Measurements from ENCODE around the gene TEKT5.
"Not testable (repeated sequence)": the region's sequence is repeated elsewhere in the genome, so short reads cannot be mapped to it uniquely, and the experiment has no call there.

The TEKT5 gene

GRCh38 chr16:10654592-10655414 lies 39.9 kb downstream of the TEKT5 start:
- no peaks in the 10 kb centered on the region for H3K27me3 Mint-ChIP-seq
- H3K4me3 Mint-ChIP-seq: no peak overlapping the region
- H3K9me3 Mint-ChIP-seq: no peaks in the 10 kb centered on the region
- H3K27ac Mint-ChIP-seq: no peak overlapping the region
- H3K4me1 Mint-ChIP-seq: no peaks in the 10 kb centered on the region
- no peaks in the 10 kb centered on the region for H3K36me3 Mint-ChIP-seq

GRCh38 chr16:10652730-10653590 lies 41.8 kb downstream of the TEKT5 start:
- no peak overlapping the region for H3K27ac Mint-ChIP-seq
- H3K4me3 Mint-ChIP-seq: no peak overlapping the region
- no peaks in the 10 kb centered on the region for H3K36me3 Mint-ChIP-seq
- no peaks in the 10 kb centered on the region for H3K4me1 Mint-ChIP-seq
- no peaks in the 10 kb centered on the region for H3K27me3 Mint-ChIP-seq
- no peaks in the 10 kb centered on the region for H3K9me3 Mint-ChIP-seq

- H3K4me1 Mint-ChIP-seq, H3K27ac Mint-ChIP-seq, H3K4me3 Mint-ChIP-seq, H3K36me3 Mint-ChIP-seq, H3K27me3 Mint-ChIP-seq, H3K9me3 Mint-ChIP-seq: not testable (repeated sequence)
Observed at GRCh38 chr16:10649098-10649497, 45.6 kb downstream of the TEKT5 start.

- Mint-ChIP-seq H3K9me3 (no peaks in the 10 kb centered on the region), H3K4me1 (no peaks in the 10 kb centered on the region), H3K27ac (no peak overlapping the region)
Observed at GRCh38 chr16:10647721-10648296, 46.9 kb downstream of the TEKT5 start.

GRCh38 chr16:10647264-10647720 lies 47.4 kb downstream of the TEKT5 start:
- Mint-ChIP-seq H3K27ac (no peak overlapping the region), H3K27me3 (no peaks in the 10 kb centered on the region), H3K4me1 (no peaks in the 10 kb centered on the region), H3K9me3 (no peaks in the 10 kb centered on the region), H3K36me3 (no peaks in the 10 kb centered on the region), H3K4me3 (no peak overlapping the region)

More at GRCh38 chr16:10647721-10648296, 46.9 kb downstream of the TEKT5 start:
- Mint-ChIP-seq H3K4me3 (no peak overlapping the region), H3K27me3 (no peaks in the 10 kb centered on the region), H3K36me3 (no peaks in the 10 kb centered on the region)

GRCh38 chr16:10646581-10647263 lies 48.0 kb downstream of the TEKT5 start:
- Mint-ChIP-seq H3K36me3 (no peaks in the 10 kb centered on the region), H3K4me3 (no peak overlapping the region), H3K9me3 (no peaks in the 10 kb centered on the region), H3K27ac (no peak overlapping the region), H3K27me3 (no peaks in the 10 kb centered on the region), H3K4me1 (no peaks in the 10 kb centered on the region)

- Mint-ChIP-seq H3K4me1 (no peaks in the 10 kb centered on the region), H3K27ac (no peak overlapping the region), H3K9me3 (no peaks in the 10 kb centered on the region), H3K36me3 (no peaks in the 10 kb centered on the region), H3K27me3 (no peaks in the 10 kb centered on the region), H3K4me3 (no peak overlapping the region)
Observed at GRCh38 chr16:10646228-10646580, 48.5 kb downstream of the TEKT5 start.

- Mint-ChIP-seq H3K9me3 (no peaks in the 10 kb centered on the region), H3K27me3 (no peaks in the 10 kb centered on the region), H3K36me3 (no peaks in the 10 kb centered on the region), H3K27ac (no peak overlapping the region), H3K4me3 (no peak overlapping the region), H3K4me1 (no peaks in the 10 kb centered on the region)
Observed at GRCh38 chr16:10644092-10644491, 50.6 kb downstream of the TEKT5 start.

GRCh38 chr16:10642964-10643363 lies 51.8 kb downstream of the TEKT5 start:
- Mint-ChIP-seq H3K27me3 (no peaks in the 10 kb centered on the region), H3K4me1 (no peaks in the 10 kb centered on the region), H3K36me3 (no peaks in the 10 kb centered on the region), H3K4me3 (no peak overlapping the region), H3K27ac (no peak overlapping the region), H3K9me3 (no peaks in the 10 kb centered on the region)

GRCh38 chr16:10641953-10642949 lies 52.5 kb downstream of the TEKT5 start:
- Mint-ChIP-seq H3K27me3 (no peaks in the 10 kb centered on the region), H3K36me3 (no peaks in the 10 kb centered on the region), H3K27ac (no peak overlapping the region), H3K4me3 (no peak overlapping the region), H3K9me3 (no peaks in the 10 kb centered on the region), H3K4me1 (no peaks in the 10 kb centered on the region)

- Mint-ChIP-seq H3K27ac (no peak overlapping the region), H3K4me1 (no peaks in the 10 kb centered on the region)
Observed at GRCh38 chr16:10641555-10641952, 53.2 kb downstream of the TEKT5 start.

GRCh38 chr16:10640934-10641333 lies 53.8 kb downstream of the TEKT5 start:
- Mint-ChIP-seq H3K27me3 (no peaks in the 10 kb centered on the region), H3K4me1 (no peaks in the 10 kb centered on the region), H3K4me3 (no peak overlapping the region), H3K27ac (no peak overlapping the region), H3K9me3 (no peaks in the 10 kb centered on the region), H3K36me3 (no peaks in the 10 kb centered on the region)

More at GRCh38 chr16:10641555-10641952, 53.2 kb downstream of the TEKT5 start:
- Mint-ChIP-seq H3K27me3 (no peaks in the 10 kb centered on the region), H3K9me3 (no peaks in the 10 kb centered on the region), H3K4me3 (no peak overlapping the region), H3K36me3 (no peaks in the 10 kb centered on the region)

GRCh38 chr16:10638101-10638500 lies 56.6 kb downstream of the TEKT5 start:
- Mint-ChIP-seq H3K27ac (no peak overlapping the region), H3K36me3 (no peaks in the 10 kb centered on the region), H3K4me3 (no peak overlapping the region), H3K9me3 (no peaks in the 10 kb centered on the region), H3K27me3 (peaks cover 3% of the 10 kb centered on the region), H3K4me1 (no peaks in the 10 kb centered on the region)

GRCh38 chr16:10637337-10638037 lies 57.2 kb downstream of the TEKT5 start:
- no peaks in the 10 kb centered on the region for H3K36me3 Mint-ChIP-seq
- no peak overlapping the region for H3K27ac Mint-ChIP-seq
- no peak overlapping the region for H3K4me3 Mint-ChIP-seq
- H3K9me3 Mint-ChIP-seq: no peaks in the 10 kb centered on the region
- H3K4me1 Mint-ChIP-seq: no peaks in the 10 kb centered on the region
- peaks cover 4% of the 10 kb centered on the region for H3K27me3 Mint-ChIP-seq
